D721Med (cell line): ENCODE results near the gene IPO13.

Experiments used
- DNase-seq: peaks from one replicate; pipeline ENCODE4 v3.0.0; 2011; ENCODE audit warnings: low spot score; ENCODE audit not compliant: insufficient read length
- FAIRE-seq: peaks from 2 replicates; lab custom pipeline; 2011; peaks lifted over from hg19 to GRCh38; lab: Jason Lieb, UNC
- CTCF ChIP-seq: IDR thresholded peaks from 2 replicates; pipeline ENCODE4 v1.5.1; 2012; ENCODE audit warnings: mild to moderate bottlenecking, control low read depth; ENCODE audit not compliant: insufficient read depth; ENCODE audit errors: missing control alignments

Gene IPO13

GRCh38 chr1:43958351-43959255 is 11.9 kb downstream of the IPO13 start:
- TF ChIP-seq CTCF = no peak
- FAIRE-seq (no peak), DNase-seq (no peak)

- DNase-seq (no peak), FAIRE-seq (no peak)
- TF ChIP-seq CTCF = no peak
These were observed 14.0 kb downstream of the IPO13 start for GRCh38 chr1:43960798-43961197.

GRCh38 chr1:43961692-43962091 is 14.9 kb downstream of the IPO13 start:
- TF ChIP-seq CTCF = no peak
- DNase-seq (no peak), FAIRE-seq (no peak)

GRCh38 chr1:43962324-43962723 is 15.6 kb downstream of the IPO13 start:
- DNase-seq = no peak
- FAIRE-seq = no peak
- TF ChIP-seq CTCF = no peak

- DNase-seq (no peak), FAIRE-seq (no peak)
- no peak for TF ChIP-seq CTCF
These were observed 16.3 kb downstream of the IPO13 start for GRCh38 chr1:43963006-43963405.

GRCh38 chr1:43963890-43964289 is 17.1 kb downstream of the IPO13 start:
- FAIRE-seq = no peak
- TF ChIP-seq CTCF = no peak

GRCh38 chr1:43965316-43965715 is 18.6 kb downstream of the IPO13 start:
- DNase-seq (no peak), FAIRE-seq (no peak)
- TF ChIP-seq CTCF = no peak

More at GRCh38 chr1:43963890-43964289, 17.1 kb downstream of the IPO13 start:
- DNase-seq = no peak
